ENCODE measurements around the gene C2orf81.
A peak's percentile ranks its signal among the peaks of the same experiment; 100 is the strongest.

C2orf81 gene

DNA sequence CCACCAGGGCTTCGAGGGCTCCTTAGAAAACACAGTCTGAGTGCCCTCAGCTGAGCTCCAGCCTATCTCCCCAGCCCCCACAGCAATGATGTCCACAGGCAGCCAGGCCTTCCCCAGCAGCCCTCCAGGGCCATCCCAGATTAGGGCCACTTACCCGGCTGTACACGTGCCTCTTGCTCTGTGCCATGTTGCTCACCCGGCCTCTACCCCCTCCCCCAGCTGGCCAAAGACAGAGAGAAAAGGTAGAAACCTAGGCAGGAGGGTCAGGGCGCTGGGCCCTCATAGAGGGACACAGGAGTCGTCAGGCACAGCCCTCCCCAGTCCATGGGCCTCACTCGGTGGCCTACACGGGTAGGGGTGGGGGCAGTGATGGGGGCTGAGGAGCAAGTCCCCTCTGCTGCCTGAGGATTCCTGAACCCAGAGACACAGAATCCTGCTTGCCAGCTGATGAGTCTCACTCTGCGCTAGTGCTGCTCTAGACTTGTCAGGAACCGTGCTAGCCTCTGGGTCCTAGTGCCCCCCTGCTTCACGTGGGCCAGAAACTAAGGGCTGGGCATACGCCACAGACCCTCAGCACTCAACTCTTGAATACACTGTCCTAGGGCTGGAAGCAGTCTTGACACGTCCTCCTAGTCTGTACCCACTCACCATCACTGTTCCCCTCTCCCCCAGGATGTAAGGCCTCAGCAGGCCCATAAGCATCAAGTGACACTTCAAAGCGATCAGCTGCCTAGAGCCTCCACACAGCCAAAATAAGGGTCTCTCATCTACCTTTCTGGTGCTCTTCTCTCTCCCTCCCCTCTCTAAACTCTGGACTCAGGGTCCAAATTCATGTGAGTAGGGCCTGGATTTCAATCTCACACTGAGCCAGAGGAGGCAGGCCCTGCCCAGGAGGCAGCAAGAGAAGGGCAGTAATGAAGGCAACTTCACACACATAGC lies 41.3 kb downstream of the C2orf81 start, which contains the start of gene DCTN1:
Gene DCTN1 (minus strand): TSS at position 461 of the 939 bp plus-strand sequence. CDS start 274 bp downstream, at position 187.
- Mint-ChIP-seq H3K27me3 (no peaks in the 10 kb centered on the region), H3K9me3 (no peaks in the 10 kb centered on the region), H3K36me3 (ENCODE audit: low read depth) (peaks cover 43% of the 10 kb centered on the region), H3K4me3 (no peak within 1 kb of the TSS), H3K4me1 (ENCODE audit: low read depth) (peaks cover 27% of the 10 kb centered on the region), H3K27ac (peak within 1 kb of the TSS; percentile 5)
- intact Hi-C loops (cut with micrococcal nuclease) = no loop called here

GRCh38 chr2:74378007-74378406 lies 43.4 kb downstream of the C2orf81 start:
- Mint-ChIP-seq H3K9me3 (no peaks in the 10 kb centered on the region), H3K36me3 (ENCODE audit: low read depth) (peaks cover 56% of the 10 kb centered on the region), H3K27ac (no peak overlapping the region), H3K27me3 (no peaks in the 10 kb centered on the region), H3K4me3 (no peak overlapping the region), H3K4me1 (ENCODE audit: low read depth) (peaks cover 32% of the 10 kb centered on the region)
- intact Hi-C loops (cut with micrococcal nuclease) = no loop called here

GRCh38 chr2:74375838-74376237 lies 45.6 kb downstream of the C2orf81 start:
- intact Hi-C loops (cut with micrococcal nuclease) = no loop called here

GRCh38 chr2:74374509-74375205 lies 46.8 kb downstream of the C2orf81 start:
- Mint-ChIP-seq H3K36me3 (ENCODE audit: low read depth) (peaks cover 82% of the 10 kb centered on the region), H3K9me3 (no peaks in the 10 kb centered on the region), H3K27ac (no peak overlapping the region), H3K4me3 (no peak overlapping the region), H3K27me3 (no peaks in the 10 kb centered on the region), H3K4me1 (ENCODE audit: low read depth) (peaks cover 13% of the 10 kb centered on the region)
- intact Hi-C loops (cut with micrococcal nuclease) = no loop called here

More at GRCh38 chr2:74375838-74376237, 45.6 kb downstream of the C2orf81 start:
- peaks cover 24% of the 10 kb centered on the region for H3K4me1 Mint-ChIP-seq (ENCODE audit: low read depth)
- H3K9me3 Mint-ChIP-seq = no peaks in the 10 kb centered on the region
- H3K27me3 Mint-ChIP-seq = no peaks in the 10 kb centered on the region
- peaks cover 70% of the 10 kb centered on the region for H3K36me3 Mint-ChIP-seq (ENCODE audit: low read depth)
- H3K27ac Mint-ChIP-seq = no peak overlapping the region
- no peak overlapping the region for H3K4me3 Mint-ChIP-seq

DNA sequence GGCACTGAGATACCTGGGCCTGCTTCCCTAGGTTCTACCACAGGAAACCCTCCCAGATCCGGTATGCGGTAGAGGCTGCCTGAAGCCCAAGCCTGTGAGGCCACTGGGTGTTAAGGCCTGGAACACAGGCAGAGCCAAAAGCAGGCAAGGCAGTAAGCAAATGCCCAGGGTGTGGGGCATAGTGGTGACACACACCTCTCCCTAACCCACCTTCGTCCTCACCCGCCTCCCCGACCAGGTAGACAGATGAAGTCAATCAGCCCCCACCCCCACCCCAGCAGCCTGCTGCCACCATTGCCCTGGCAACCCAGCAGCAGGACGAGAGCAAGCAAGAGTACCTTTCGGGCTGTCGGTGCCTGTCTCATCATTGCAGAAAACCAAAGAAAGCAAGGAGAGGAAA lies 47.4 kb downstream of the C2orf81 start:
- Mint-ChIP-seq H3K4me3 (no peak overlapping the region), H3K27ac (no peak overlapping the region), H3K36me3 (ENCODE audit: low read depth) (peaks cover 89% of the 10 kb centered on the region), H3K9me3 (no peaks in the 10 kb centered on the region), H3K4me1 (ENCODE audit: low read depth) (peaks cover 12% of the 10 kb centered on the region), H3K27me3 (no peaks in the 10 kb centered on the region)
- intact Hi-C loops (cut with micrococcal nuclease) = no loop called here

GRCh38 chr2:74373221-74373676 lies 48.2 kb downstream of the C2orf81 start:
- H3K9me3 Mint-ChIP-seq = no peaks in the 10 kb centered on the region
- peaks cover 90% of the 10 kb centered on the region for H3K36me3 Mint-ChIP-seq (ENCODE audit: low read depth)
- no peak overlapping the region for H3K4me3 Mint-ChIP-seq
- intact Hi-C loops (cut with micrococcal nuclease) = no loop called here
- H3K27me3 Mint-ChIP-seq = no peaks in the 10 kb centered on the region
- H3K27ac Mint-ChIP-seq = peak overlapping the region; percentile 25
- H3K4me1 Mint-ChIP-seq (ENCODE audit: low read depth) = peaks cover 12% of the 10 kb centered on the region

DNA sequence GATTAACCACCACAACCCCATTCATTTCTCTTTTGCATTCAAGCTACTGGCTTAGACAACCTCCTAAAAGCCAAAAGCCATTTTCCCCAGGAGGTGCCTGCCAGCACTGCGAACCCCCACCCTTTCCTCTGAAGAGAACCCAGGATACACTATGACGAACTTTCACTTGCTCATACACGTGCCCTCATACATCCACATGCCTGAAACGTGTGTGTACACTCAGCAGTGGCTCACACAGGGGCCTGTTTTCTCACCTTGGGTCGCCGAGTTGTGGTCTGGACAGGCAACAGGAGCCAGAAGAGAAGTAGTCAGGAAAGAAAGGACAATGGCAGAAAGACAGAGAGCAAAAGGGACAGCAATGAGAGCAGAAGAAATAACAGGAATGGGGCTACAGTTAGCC lies 48.7 kb downstream of the C2orf81 start:
- H3K9me3 Mint-ChIP-seq = no peaks in the 10 kb centered on the region
- H3K36me3 Mint-ChIP-seq (ENCODE audit: low read depth) = peaks cover 90% of the 10 kb centered on the region
- no peak overlapping the region for H3K4me3 Mint-ChIP-seq
- H3K4me1 Mint-ChIP-seq (ENCODE audit: low read depth) = peaks cover 12% of the 10 kb centered on the region
- intact Hi-C loops (cut with micrococcal nuclease) = no loop called here
- no peaks in the 10 kb centered on the region for H3K27me3 Mint-ChIP-seq
- no peak overlapping the region for H3K27ac Mint-ChIP-seq

DNA sequence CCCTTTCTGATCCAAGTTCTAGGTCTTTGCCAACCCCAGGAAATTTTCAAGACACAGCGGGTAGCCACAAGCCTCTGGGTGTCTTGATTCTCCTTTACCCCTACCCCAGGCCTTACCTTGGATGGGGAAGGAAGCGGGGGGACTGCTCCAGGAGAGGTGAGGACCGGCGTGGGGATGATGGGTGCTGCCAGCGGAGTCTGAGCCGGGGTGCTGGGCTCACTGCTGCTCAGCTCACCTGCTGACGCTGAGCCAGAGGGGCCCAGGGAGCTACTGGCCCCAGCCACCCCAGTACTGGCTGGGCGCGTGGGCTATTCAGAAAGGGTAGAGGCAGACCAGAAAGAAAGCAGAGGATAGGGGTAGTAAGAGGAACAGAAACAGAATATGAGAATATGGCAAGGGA lies 50.0 kb downstream of the C2orf81 start:
- H3K27me3 Mint-ChIP-seq = no peaks in the 10 kb centered on the region
- H3K36me3 Mint-ChIP-seq (ENCODE audit: low read depth) = peaks cover 90% of the 10 kb centered on the region
- H3K9me3 Mint-ChIP-seq = no peaks in the 10 kb centered on the region
- H3K4me3 Mint-ChIP-seq = no peak overlapping the region
- H3K27ac Mint-ChIP-seq = no peak overlapping the region
- intact Hi-C loops (cut with micrococcal nuclease) = no loop called here
- peaks cover 12% of the 10 kb centered on the region for H3K4me1 Mint-ChIP-seq (ENCODE audit: low read depth)

DNA sequence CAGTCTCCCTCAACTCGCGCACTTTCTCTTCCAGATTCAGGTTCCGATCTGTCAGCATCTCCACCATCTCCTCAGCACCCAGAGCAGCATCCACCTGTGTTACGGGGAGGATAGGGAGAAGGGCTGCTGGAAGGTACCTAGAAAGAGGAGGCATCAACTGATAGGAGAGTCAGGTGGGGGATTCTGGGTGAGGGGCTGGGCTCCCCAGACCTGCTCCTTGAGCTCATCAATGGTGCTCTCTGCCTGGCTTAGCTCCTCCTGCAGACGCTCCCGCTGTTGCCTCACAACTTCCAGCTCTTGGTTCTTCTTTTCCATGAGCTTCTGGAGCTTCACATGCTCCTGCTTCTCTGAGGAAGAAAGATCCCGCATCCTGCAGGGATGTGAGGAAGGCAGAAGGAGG lies 51.4 kb downstream of the C2orf81 start:
- H3K4me3 Mint-ChIP-seq = no peak overlapping the region
- H3K27ac Mint-ChIP-seq = no peak overlapping the region
- peaks cover 90% of the 10 kb centered on the region for H3K36me3 Mint-ChIP-seq (ENCODE audit: low read depth)
- H3K27me3 Mint-ChIP-seq = no peaks in the 10 kb centered on the region
- no peaks in the 10 kb centered on the region for H3K9me3 Mint-ChIP-seq
- peaks cover 5% of the 10 kb centered on the region for H3K4me1 Mint-ChIP-seq (ENCODE audit: low read depth)
- intact Hi-C loops (cut with micrococcal nuclease) = no loop called here

- Mint-ChIP-seq H3K27me3 (no peaks in the 10 kb centered on the region), H3K4me1 (ENCODE audit: low read depth) (peaks cover 5% of the 10 kb centered on the region), H3K27ac (no peak overlapping the region), H3K36me3 (ENCODE audit: low read depth) (peaks cover 93% of the 10 kb centered on the region), H3K4me3 (no peak overlapping the region), H3K9me3 (no peaks in the 10 kb centered on the region)
- intact Hi-C loops (cut with micrococcal nuclease) = no loop called here
These were observed 52.9 kb downstream of the C2orf81 start for GRCh38 chr2:74368499-74368898.

DNA sequence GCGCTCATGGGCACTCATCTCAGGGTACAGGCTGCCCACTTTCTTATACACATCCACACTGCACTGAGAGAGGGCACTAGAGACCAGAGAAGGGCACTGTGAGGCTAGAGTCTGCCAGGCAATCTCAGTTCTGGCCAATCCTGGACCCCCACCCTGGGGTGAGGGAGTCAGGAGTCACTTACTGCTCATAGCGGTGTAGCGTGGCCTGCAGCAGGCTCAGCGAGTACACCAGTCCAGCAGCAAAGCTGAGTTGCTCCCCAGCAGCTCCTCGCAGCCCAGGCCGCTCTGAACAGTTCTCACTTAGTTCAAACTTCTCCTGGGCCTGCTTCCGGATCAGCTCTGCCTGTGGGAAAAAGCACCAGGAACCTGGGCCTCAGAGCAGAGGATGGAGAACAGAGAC lies 53.6 kb downstream of the C2orf81 start:
- peaks cover 100% of the 10 kb centered on the region for H3K36me3 Mint-ChIP-seq (ENCODE audit: low read depth)
- H3K4me3 Mint-ChIP-seq = no peak overlapping the region
- intact Hi-C loops (cut with micrococcal nuclease) = no loop called here
- H3K4me1 Mint-ChIP-seq (ENCODE audit: low read depth) = no peaks in the 10 kb centered on the region
- H3K27me3 Mint-ChIP-seq = no peaks in the 10 kb centered on the region
- H3K27ac Mint-ChIP-seq = no peak overlapping the region
- H3K9me3 Mint-ChIP-seq = no peaks in the 10 kb centered on the region

- Mint-ChIP-seq H3K27me3 (no peaks in the 10 kb centered on the region), H3K4me1 (ENCODE audit: low read depth) (no peaks in the 10 kb centered on the region), H3K36me3 (ENCODE audit: low read depth) (peaks cover 100% of the 10 kb centered on the region), H3K4me3 (no peak overlapping the region), H3K27ac (no peak overlapping the region), H3K9me3 (no peaks in the 10 kb centered on the region)
- intact Hi-C loops (cut with micrococcal nuclease) = no loop called here
These were observed 55.4 kb downstream of the C2orf81 start for GRCh38 chr2:74366036-74366435.

DNA sequence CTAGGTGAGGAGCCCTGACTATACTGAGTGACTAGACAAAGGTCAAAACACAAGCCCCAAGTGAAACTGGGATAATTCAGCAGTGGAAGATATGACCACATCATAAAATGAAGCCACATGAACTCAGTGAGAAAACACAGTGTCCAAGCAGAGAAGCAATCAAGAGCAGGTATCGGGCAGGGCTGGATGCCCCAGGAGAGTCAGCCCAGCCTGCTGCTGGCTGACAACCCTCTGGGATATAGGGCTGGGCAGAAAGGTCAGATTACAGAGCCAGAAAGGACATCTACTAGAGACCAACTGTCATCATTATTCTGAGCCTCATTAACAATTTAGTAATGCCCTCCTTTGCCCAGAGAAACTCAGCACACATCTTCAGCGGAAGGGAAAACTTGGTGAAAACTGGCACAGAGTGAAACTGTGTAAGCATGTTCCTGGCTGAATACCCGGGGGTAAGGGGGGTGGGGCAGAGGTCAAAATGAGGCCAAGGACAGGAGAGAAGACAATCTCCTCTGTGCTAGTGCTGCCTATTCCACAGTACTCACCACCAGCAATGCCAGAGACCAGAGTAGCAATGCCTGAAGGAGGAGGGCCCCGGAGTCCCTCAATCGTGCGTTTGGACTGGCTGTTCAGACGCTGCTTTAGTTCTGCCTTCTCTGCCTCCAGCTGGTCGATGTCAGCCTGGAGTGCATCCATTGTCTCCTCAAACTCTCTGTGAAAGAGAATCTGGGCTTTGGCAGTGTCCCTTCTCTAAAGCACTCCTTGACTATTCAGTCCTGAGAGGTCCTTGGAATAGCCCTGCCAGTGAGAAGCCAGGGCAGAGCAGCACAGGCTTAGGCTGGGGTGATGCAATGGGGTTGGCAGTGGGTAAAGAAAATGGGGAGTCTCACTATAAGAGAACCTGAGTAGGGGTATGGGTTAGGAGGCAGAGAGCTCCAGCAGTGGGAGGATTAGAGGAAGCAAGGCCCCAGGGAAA lies 56.6 kb downstream of the C2orf81 start:
- Mint-ChIP-seq H3K9me3 (no peaks in the 10 kb centered on the region), H3K4me1 (ENCODE audit: low read depth) (no peaks in the 10 kb centered on the region), H3K27me3 (no peaks in the 10 kb centered on the region), H3K27ac (no peak overlapping the region), H3K4me3 (no peak overlapping the region), H3K36me3 (ENCODE audit: low read depth) (peaks cover 99% of the 10 kb centered on the region)
- intact Hi-C loops (cut with micrococcal nuclease) = no loop called here

Measured in dendritic cell treated with granulocyte-macrophage colony-stimulating factor and Interleukin-4, amounts not matched to agents 40 ng/mL and 50 ng/mL, for 4 days (primary cell).